ENCODE measurements around the gene MACROD1.

DNA sequence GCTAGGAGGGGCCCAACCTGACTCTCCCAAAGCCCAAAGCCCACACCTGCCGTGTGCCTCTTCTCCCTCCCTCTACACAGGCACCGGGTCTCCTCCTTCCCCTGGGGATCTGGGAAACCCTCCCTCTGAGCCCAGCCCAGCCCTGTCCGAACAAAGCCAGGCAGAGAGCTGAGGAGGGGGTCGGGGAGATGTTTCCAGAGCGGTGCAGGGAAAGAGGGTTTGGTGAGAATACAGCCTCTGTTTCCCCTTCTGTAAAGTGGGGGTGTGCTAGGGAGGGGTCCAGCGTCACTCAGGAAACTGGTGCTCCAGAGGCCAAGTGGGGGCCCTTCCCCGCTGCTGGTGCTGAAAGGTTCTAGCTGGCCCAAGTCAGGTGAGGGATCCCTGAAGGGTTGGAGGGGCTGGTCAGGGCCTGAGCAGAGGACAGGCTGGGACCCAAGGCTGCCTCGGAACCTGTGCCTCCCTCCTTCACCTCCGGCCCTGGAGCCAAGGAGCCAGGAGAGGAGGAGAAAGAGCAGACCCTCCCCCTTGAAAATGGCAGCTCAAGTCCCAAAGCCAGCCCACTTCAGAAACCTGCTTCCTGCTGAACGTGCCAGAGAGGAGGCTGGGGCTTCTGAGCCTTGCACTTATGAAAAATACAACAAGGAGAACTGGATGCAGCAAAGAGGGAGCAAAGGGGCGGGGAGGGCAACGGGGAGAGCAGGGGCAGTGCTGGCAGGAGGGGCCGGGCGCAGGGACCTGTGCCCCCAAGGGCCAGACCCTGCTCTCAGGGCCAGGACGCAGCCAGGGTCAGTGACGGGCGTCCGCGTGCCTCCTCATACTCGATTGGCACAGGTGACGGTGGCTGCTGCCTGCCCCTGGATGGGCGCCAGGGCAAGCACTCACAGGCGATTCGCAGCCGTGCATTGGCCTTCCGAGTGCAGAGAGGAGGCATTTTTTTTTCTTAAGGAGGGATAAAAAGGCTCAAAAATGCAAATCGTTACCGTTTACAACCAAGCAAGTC is 43.2 kb downstream of the MACROD1 start:
- no peak for TF ChIP-seq GATA2 (IDR thresholded peaks at IDR 0.05; ENCODE audit: low read depth, low read length)
- no peak for TF ChIP-seq GATA3 (IDR thresholded peaks at IDR 0.05; ENCODE audit: low read depth, low read length)
